Common myeloid progenitor, CD34-positive (primary cell): ENCODE results near the gene MAS1.
A peak's percentile ranks its signal among the peaks of the same experiment; 100 is the strongest.

Experiments
- CTCF ChIA-PET: fragments of 350-600 bp; sonication (Branson Sonifier 250); formaldehyde crosslinking; loops from one replicate; lab custom pipeline; 2021; ENCODE audit warnings: antibody characterized with exemption; lab: Charles Lee
- POLR2A ChIA-PET: fragments of 350-600 bp; sonication (Branson Sonifier 250); formaldehyde crosslinking; loops from one replicate; lab custom pipeline; 2021; ENCODE audit warnings: antibody characterized with exemption; lab: Charles Lee
- DNase-seq, 3 donors: peaks; one replicate each; pipeline versions ENCODE4 v3.0.0 to v3.0.0-alpha.2; 2013
- H3K27ac ChIP-seq, 2 experiments: 1 replicate in 1 of 2; 2 replicates in 1 of 2; pipeline ENCODE4 v1.7.0; 2013; ENCODE audit warnings: inconsistent platforms in 2 of 2, low read length in 2 of 2, mild to moderate bottlenecking in 2 of 2, low read depth in 1 of 2, moderate library complexity in 1 of 2; ENCODE audit not compliant: severe bottlenecking in 2 of 2, insufficient read depth in 1 of 2, poor library complexity in 1 of 2
- H3K27me3 ChIP-seq, 5 experiments: replicated peaks in 2 of 5; 1 replicate in 3 of 5; 2 replicates in 2 of 5; pipeline versions ENCODE4 v1.6.1 to v1.7.0; 2013; ENCODE audit warnings: low read length in 4 of 5, mild to moderate bottlenecking in 2 of 5, moderate library complexity in 2 of 5, inconsistent platforms in 1 of 5; ENCODE audit not compliant: insufficient read depth in 5 of 5, control insufficient read depth in 4 of 5
- H3K36me3 ChIP-seq, 4 experiments: 1 replicate in 2 of 4; 2 replicates in 2 of 4; pipeline versions ENCODE4 v1.6.1 to v1.7.0; 2013; ENCODE audit warnings: low read length in 3 of 4, control low read depth in 1 of 4, mild to moderate bottlenecking in 1 of 4; ENCODE audit not compliant: control insufficient read depth in 4 of 4, insufficient read depth in 4 of 4
- H3K4me1 ChIP-seq, 4 experiments: 1 replicate in 3 of 4; 2 replicates in 1 of 4; pipeline versions ENCODE4 v1.6.1 to v1.7.1; 2013; ENCODE audit warnings: low read length in 3 of 4, mild to moderate bottlenecking in 3 of 4, control low read depth in 1 of 4, inconsistent platforms in 1 of 4, moderate library complexity in 1 of 4; ENCODE audit not compliant: control insufficient read depth in 4 of 4, insufficient read depth in 4 of 4; ENCODE audit errors: control extremely low read depth in 1 of 4
- H3K4me3 ChIP-seq, 7 experiments: 1 replicate in 4 of 7; 2 replicates in 3 of 7; pipeline versions ENCODE4 v1.5.1 to v1.7.0; 2013; ENCODE audit warnings: mild to moderate bottlenecking in 7 of 7, low read length in 6 of 7, moderate library complexity in 6 of 7, inconsistent platforms in 2 of 7, low read depth in 2 of 7, control low read depth in 1 of 7; ENCODE audit not compliant: insufficient read depth in 4 of 7, control insufficient read depth in 1 of 7; ENCODE audit errors: extremely low read depth in 1 of 7
- H3K9me3 ChIP-seq, 5 experiments: 1 replicate in 4 of 5; 2 replicates in 1 of 5; pipeline versions ENCODE4 v1.6.1 to v1.7.1; 2013; ENCODE audit warnings: low read length in 4 of 5, mild to moderate bottlenecking in 2 of 5, inconsistent platforms in 1 of 5, low read depth in 1 of 5, moderate library complexity in 1 of 5; ENCODE audit not compliant: control insufficient read depth in 4 of 5, insufficient read depth in 2 of 5; ENCODE audit errors: control extremely low read depth in 1 of 5
- WGBS: methylation state at CpG from one replicate; pipeline ENCODE4 v1.1.5; 2013; ENCODE audit not compliant: insufficient coverage; 5-methylcytosine and 5-hydroxymethylcytosine counted together

The MAS1 gene

GRCh38 chr6:159866286-159867247, 24.2 kb upstream of the MAS1 start:
- CTCF ChIA-PET: no interaction called here
- DNase-seq: no peak
- WGBS: 90% methylated on average over 25 of the region's 28 CpGs
- peaks cover 0 to 4% (median under 1%) of the 10 kb centered on the region in 4 experiments for H3K4me1 ChIP-seq
- no peak overlapping the region for H3K27ac ChIP-seq
- POLR2A ChIA-PET: no interaction called here
- no peaks in the 10 kb centered on the region for H3K36me3 ChIP-seq
- H3K9me3 ChIP-seq: no peaks in the 10 kb centered on the region
- no peak overlapping the region for H3K4me3 ChIP-seq
- H3K27me3 ChIP-seq: peaks cover 0 to 3% (median 2%) of the 10 kb centered on the region in 5 experiments

GRCh38 chr6:159871241-159871640, 19.5 kb upstream of the MAS1 start:
- Histone ChIP-seq H3K4me3 (no peak overlapping the region), H3K36me3 (no peaks in the 10 kb centered on the region), H3K9me3 (no peaks in the 10 kb centered on the region), H3K27me3 (peaks cover 0 to 6% (median 1%) of the 10 kb centered on the region in 5 experiments), H3K27ac (no peak overlapping the region), H3K4me1 (no peaks in the 10 kb centered on the region)
- ChIA-PET POLR2A (interaction anchor here (0.6 kb wide), 1 partner anchor 178 kb away, joined by 3 read pairs; no protein-coding TSS in a partner anchor), CTCF (no interaction called here)
- no peak for DNase-seq
- no CpG with 5 or more reads among the region's 1 CpG for WGBS

DNA sequence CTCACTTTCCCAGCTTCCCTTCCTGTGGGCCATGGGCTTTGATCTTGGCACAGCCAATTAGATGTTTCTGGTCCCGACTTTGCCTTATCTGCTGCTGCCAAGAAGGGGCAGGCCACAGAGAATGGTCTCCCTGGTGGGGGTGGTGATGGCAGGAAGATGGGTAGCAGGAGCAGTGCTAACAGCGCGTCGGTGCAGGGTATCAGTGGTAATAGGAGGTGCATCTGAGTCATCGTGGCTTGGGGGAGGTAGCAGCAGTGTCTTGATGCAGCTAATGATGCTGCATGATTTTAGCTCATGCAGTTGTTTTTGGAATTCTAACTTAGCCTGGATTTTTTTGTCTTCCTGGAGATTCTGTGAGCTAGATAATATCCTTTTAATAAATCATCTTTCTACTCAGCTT, 18.9 kb upstream of the MAS1 start:
- no peaks in the 10 kb centered on the region for H3K9me3 ChIP-seq
- 65% methylated on average over 4 of the region's 5 CpGs for WGBS
- H3K27me3 ChIP-seq: peaks cover 0 to 8% (median 3%) of the 10 kb centered on the region in 5 experiments
- CTCF ChIA-PET: interaction anchor here (0.8 kb wide), 1 partner anchor 8 kb away, joined by 3 read pairs; no protein-coding TSS in a partner anchor
- H3K36me3 ChIP-seq: no peaks in the 10 kb centered on the region
- DNase-seq: peak in 2 of 3 donors; percentile 42 to 45
- no peaks in the 10 kb centered on the region for H3K4me1 ChIP-seq
- no peak overlapping the region for H3K27ac ChIP-seq
- H3K4me3 ChIP-seq: no peak overlapping the region
- POLR2A ChIA-PET: no interaction called here

DNA sequence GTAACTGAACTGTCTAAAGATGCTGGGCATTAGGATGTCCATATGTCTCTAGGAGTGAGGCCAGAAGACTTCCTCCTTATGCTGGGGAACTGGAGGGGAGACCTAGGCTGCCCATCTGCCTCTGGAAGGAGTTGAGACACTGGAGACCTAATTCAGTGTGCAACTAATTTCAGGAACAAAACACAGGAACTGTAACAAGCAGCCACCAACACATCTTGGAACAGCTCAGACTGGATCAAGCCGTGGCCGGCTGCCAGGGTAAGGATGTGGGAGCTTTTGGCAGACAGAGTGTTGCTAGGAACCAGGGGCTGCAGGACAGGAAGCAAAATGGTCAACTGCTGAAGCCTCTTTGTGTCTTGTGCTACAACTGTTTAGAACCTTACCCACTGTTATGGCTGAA, 16.4 kb upstream of the MAS1 start:
- Histone ChIP-seq H3K27me3 (peaks cover 0 to 12% (median 8%) of the 10 kb centered on the region in 5 experiments), H3K36me3 (no peaks in the 10 kb centered on the region), H3K4me1 (no peaks in the 10 kb centered on the region), H3K27ac (no peak overlapping the region), H3K9me3 (no peaks in the 10 kb centered on the region), H3K4me3 (no peak overlapping the region)
- WGBS: 90% methylated on average over 2 of the region's 2 CpGs
- ChIA-PET CTCF (no interaction called here), POLR2A (no interaction called here)
- no peak for DNase-seq

GRCh38 chr6:159875194-159875593, 15.6 kb upstream of the MAS1 start:
- H3K4me1 ChIP-seq: no peaks in the 10 kb centered on the region
- H3K27ac ChIP-seq: no peak overlapping the region
- no peaks in the 10 kb centered on the region for H3K9me3 ChIP-seq
- ChIA-PET POLR2A (no interaction called here), CTCF (interaction anchor here (1.4 kb wide), 1 partner anchor 220 kb away, joined by 3 read pairs; no protein-coding TSS in a partner anchor)
- DNase-seq: no peak
- no peaks in the 10 kb centered on the region for H3K36me3 ChIP-seq
- WGBS: 93% methylated on average over 4 of the region's 4 CpGs
- no peak overlapping the region for H3K4me3 ChIP-seq
- peaks cover 0 to 16% (median 8%) of the 10 kb centered on the region in 5 experiments for H3K27me3 ChIP-seq

- no peaks in the 10 kb centered on the region for H3K9me3 ChIP-seq
- H3K27ac ChIP-seq: no peak overlapping the region
- no peak for DNase-seq
- H3K27me3 ChIP-seq: peaks cover 0 to 23% (median 6%) of the 10 kb centered on the region in 5 experiments
- ChIA-PET POLR2A (no interaction called here), CTCF (interaction anchor here (1.4 kb wide), 1 partner anchor 219 kb away, joined by 3 read pairs; no protein-coding TSS in a partner anchor)
- H3K4me1 ChIP-seq: no peaks in the 10 kb centered on the region
- no peaks in the 10 kb centered on the region for H3K36me3 ChIP-seq
- no peak overlapping the region for H3K4me3 ChIP-seq
- 100% methylated on average over 3 of the region's 3 CpGs for WGBS
Observed at GRCh38 chr6:159876242-159876641, 14.5 kb upstream of the MAS1 start.

GRCh38 chr6:159877256-159877808, 13.5 kb upstream of the MAS1 start:
- no peak overlapping the region for H3K27ac ChIP-seq
- H3K27me3 ChIP-seq: peaks cover 0 to 27% (median 4%) of the 10 kb centered on the region in 5 experiments
- WGBS: 80% methylated on average over 3 of the region's 5 CpGs
- ChIA-PET POLR2A (no interaction called here), CTCF (no interaction called here)
- no peak for DNase-seq
- H3K4me1 ChIP-seq: no peaks in the 10 kb centered on the region
- H3K4me3 ChIP-seq: no peak overlapping the region
- H3K9me3 ChIP-seq: no peaks in the 10 kb centered on the region
- H3K36me3 ChIP-seq: no peaks in the 10 kb centered on the region
